OCI-LY7 (cell line): Measurements from ENCODE around the gene SPECC1L.

Source experiments
- EZH2phosphoT487 ChIP-seq: fragments of 200-600 bp; sonication (generic); IDR thresholded peaks from 2 replicates; pipeline ENCODE4 v1.6.1; 2018; ENCODE audit warnings: low read depth, borderline replicate concordance, mild to moderate bottlenecking, mixed run types, antibody characterized with exemption, low read length, moderate library complexity, mixed read lengths
- TF ChIP-seq, protein P1 (sequence below): fragments of 200-600 bp; sonication (generic); conservative IDR thresholded peaks from 2 replicates; pipeline ENCODE4 v1.5.1; 2014; ENCODE audit warnings: mild to moderate bottlenecking, antibody characterized with exemption, low read length, moderate library complexity, mixed read lengths

DNA sequence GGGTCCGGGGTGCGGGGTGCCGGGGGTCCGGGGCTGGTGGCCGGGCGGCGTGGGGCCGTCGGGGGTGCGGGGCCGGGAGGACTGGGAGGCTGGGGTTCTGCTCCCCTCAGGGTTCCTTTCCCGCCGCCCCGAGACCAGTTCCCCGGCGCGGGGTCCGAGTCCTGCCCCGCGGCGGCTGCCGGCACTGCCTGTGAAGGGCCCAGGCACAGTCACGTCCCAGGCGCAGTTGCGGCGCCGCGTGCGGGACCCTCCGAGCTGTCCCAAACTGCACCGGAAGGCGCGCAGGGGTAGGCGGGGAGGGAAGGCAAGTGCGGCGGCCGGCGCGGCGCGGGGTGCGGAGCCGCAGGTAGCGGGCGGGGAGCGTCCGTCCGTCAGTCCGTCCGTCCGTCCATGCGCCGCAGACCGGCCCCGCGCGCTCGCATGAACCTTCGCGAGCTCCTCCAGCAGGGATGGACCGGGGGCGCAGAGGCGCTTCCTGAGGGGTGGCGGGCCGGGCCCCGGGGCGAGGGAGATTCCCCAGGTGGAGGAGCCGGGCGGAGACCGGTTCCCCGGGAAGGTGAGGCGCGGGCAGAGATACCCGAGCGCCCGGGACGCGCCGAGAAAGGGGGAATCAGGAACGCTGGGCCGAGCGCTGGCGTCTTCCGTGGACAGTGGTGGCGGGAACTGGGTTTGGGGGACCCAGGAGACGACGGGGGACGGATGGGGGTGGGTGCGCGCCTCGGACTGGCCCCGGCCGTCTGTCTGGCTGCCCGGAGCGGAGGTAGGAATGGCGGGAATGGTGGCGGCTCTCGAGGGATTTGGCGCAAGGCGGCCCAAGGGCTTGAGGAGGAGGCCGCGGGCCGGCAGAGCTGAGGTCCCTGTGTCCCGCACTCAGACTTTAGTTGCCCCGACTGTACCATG, 153.6 kb downstream of the SPECC1L start:
- TF ChIP-seq, protein P1, sequence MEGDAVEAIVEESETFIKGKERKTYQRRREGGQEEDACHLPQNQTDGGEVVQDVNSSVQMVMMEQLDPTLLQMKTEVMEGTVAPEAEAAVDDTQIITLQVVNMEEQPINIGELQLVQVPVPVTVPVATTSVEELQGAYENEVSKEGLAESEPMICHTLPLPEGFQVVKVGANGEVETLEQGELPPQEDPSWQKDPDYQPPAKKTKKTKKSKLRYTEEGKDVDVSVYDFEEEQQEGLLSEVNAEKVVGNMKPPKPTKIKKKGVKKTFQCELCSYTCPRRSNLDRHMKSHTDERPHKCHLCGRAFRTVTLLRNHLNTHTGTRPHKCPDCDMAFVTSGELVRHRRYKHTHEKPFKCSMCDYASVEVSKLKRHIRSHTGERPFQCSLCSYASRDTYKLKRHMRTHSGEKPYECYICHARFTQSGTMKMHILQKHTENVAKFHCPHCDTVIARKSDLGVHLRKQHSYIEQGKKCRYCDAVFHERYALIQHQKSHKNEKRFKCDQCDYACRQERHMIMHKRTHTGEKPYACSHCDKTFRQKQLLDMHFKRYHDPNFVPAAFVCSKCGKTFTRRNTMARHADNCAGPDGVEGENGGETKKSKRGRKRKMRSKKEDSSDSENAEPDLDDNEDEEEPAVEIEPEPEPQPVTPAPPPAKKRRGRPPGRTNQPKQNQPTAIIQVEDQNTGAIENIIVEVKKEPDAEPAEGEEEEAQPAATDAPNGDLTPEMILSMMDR, result no peak; the same call in 1 of the 2 replicates
- no peak for TF ChIP-seq EZH2phosphoT487
